Measurements from ENCODE around the gene SLC38A8.

Gene SLC38A8

DNA sequence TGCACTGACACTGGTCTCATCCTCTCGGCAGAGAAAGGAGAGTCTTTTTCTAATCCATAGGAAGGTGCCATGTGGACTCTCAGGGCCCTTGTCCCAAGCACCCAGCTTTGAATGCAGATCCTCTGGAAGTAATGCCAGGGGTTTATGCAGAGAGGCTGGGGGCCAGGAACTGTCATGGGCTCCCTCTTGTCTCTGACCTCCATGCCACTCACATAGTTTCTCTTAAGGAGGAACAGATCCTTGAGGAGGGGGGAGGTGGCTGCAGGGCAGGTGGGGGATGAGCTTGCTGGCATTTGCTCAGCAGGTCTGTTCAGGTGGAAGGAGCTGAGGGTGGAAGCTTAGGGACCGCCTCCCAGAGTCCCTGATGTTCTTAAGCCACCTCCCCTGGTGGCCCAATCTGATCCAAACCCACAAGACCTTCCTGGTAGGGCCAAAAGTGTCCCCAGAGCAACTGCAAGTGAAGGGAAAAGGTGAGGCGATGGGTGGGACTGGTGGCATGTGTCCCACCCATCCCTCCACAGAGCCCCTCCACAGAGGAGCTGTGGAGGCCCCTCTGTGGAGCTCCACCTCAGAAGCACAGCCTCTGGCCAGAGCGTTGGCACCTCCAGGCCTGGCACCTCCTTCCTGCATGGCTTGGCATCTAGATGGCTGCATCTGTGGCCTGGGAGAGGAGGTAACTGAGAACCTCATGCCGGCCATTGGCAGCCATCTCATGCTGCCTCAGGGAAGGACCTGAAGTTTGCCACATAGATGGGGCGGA lies 65.4 kb downstream of the SLC38A8 start:
- DNase-seq (ENCODE audit: extremely low spot score), result no peak
- POLR2A ChIA-PET, result no interaction called here
- TF ChIP-seq, protein P1, sequence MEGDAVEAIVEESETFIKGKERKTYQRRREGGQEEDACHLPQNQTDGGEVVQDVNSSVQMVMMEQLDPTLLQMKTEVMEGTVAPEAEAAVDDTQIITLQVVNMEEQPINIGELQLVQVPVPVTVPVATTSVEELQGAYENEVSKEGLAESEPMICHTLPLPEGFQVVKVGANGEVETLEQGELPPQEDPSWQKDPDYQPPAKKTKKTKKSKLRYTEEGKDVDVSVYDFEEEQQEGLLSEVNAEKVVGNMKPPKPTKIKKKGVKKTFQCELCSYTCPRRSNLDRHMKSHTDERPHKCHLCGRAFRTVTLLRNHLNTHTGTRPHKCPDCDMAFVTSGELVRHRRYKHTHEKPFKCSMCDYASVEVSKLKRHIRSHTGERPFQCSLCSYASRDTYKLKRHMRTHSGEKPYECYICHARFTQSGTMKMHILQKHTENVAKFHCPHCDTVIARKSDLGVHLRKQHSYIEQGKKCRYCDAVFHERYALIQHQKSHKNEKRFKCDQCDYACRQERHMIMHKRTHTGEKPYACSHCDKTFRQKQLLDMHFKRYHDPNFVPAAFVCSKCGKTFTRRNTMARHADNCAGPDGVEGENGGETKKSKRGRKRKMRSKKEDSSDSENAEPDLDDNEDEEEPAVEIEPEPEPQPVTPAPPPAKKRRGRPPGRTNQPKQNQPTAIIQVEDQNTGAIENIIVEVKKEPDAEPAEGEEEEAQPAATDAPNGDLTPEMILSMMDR (IDR thresholded peaks at IDR 0.05; ENCODE audit: control extremely low read depth, extremely low read depth, low read depth, missing control alignments), result no peak
- CTCF ChIA-PET, result interaction anchor here (1.0 to 1.6 kb wide), 4 partner anchors 21 to 89 kb away, joined by 3 to 4 read pairs (median 4); no protein-coding TSS in a partner anchor

DNA sequence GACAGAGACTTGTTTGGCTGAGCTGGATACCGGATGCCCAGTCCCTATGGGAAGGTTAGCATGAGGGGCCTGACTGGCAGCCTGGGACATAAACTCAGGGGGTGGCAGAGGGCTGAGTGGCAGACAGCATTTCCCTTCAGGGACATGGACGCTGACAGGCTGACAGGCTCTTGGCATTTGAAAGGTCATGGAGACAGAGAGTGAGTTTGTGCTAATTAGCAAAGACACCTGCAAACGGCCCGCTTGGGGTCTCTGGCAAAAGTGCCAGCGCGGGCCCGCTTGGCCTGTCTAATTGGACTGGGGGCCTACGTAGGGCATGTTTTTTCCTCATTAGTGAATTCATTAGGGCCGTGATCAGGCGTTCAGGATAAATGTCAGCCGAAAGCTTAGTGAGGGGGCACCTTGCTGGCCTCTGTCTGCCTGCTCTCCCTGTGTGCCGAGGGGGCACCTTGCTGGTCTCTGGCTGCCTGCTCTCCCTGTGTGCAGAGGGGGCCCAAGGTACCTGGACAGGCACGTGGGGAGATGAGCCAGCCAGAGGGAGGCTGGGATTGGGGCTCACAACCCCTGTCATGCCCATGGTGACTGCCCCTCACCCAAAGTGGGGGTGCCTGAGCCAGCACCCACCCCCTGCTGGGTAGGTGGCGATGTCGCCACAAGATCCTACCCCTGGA lies 66.9 kb downstream of the SLC38A8 start:
- POLR2A ChIA-PET, result no interaction called here
- TF ChIP-seq, protein P1 (IDR thresholded peaks at IDR 0.05; ENCODE audit: control extremely low read depth, extremely low read depth, low read depth, missing control alignments), result no peak
- DNase-seq (ENCODE audit: extremely low spot score), result no peak
- CTCF ChIA-PET, result interaction anchor here (1.2 kb wide), 1 partner anchor 19 kb away, joined by 4 read pairs; no protein-coding TSS in a partner anchor

DNA sequence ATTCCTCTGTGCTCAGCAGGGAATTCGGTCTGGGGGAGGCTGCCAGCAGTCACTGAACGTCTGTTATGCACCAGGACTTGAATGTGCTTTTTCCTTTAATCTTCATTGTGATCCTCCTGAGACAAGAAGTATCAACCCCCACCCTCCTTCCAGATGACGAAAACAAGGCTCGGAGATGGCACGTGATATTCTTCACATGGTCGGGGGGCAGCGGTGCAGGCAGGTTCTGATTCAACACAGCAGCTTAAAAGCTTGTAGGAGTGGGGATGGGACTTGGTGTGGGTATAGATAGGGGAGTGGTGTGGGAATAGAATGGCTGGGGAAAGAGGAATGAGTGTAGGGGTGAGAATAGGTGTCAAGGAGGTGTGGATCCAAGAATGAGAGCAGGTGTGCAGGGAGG lies 68.1 kb downstream of the SLC38A8 start:
- CTCF ChIA-PET, result no interaction called here
- TF ChIP-seq, protein P1 (IDR thresholded peaks at IDR 0.05; ENCODE audit: control extremely low read depth, extremely low read depth, low read depth, missing control alignments), result no peak
- DNase-seq (ENCODE audit: extremely low spot score), result no peak
- POLR2A ChIA-PET, result no interaction called here

DNA sequence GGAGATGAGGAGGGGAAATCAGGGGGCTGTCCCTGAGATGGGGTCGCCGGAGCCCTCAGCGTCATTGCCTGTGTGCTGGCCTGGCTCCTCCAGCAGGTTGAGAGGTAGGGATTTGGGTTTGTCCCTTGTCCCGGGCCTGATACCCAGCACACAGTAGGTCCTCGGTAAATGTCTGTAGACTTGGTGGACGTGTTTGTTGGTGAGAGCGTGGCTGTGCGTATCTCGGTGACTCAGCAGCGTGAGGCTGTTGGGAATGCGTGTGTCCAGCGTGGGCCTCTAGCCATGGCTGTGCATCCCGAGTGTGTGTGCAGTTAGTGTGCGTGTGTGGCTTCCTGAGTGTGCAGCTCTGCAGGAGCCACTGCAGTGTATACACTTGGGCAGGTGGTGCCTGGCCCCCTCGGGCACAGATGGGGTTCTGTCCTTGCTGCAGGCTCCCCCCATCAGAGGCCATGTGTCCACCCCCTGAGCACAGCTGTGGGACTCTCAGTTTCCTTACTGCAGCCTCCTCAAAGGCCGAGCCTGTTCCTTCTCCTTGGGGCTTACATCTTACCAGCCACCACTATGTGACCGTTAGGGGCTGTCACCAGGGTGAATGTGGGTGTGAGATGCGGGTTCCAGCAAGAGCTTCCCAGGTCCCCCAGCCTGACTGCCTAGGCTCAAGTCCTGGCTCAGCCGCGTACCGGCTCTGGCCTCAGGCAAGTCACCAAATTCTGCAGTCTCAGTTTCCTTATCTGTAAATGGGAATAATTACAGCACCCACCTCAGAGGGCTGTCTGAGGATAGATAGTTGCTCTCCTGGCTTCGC lies 68.8 kb downstream of the SLC38A8 start:
- TF ChIP-seq, protein P1 (IDR thresholded peaks at IDR 0.05; ENCODE audit: control extremely low read depth, extremely low read depth, low read depth, missing control alignments), result no peak
- POLR2A ChIA-PET, result no interaction called here
- CTCF ChIA-PET, result no interaction called here
- no peak for DNase-seq (ENCODE audit: extremely low spot score)

DNA sequence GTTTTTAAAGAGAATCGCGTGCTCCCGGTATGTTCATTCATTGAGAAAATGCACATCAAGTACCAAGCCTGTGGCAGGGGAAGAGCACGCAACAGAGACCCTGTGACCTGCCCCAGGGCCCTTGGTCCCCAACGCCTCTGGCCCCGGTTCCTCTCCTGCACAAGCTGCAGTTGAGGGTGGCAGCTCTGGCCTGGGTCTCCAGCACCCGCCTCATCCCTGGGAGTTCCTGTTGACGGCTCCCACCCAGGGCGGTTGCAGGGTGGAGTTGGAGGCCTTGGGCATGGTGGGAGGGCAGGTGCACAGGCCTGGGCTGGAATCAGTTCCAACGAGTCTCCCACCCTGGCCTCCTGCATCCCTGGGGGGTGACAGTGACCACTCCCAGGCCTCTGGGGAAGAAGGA lies 69.5 kb downstream of the SLC38A8 start:
- TF ChIP-seq, protein P1 (IDR thresholded peaks at IDR 0.05; ENCODE audit: control extremely low read depth, extremely low read depth, low read depth, missing control alignments), result no peak
- no peak for DNase-seq (ENCODE audit: extremely low spot score)
- POLR2A ChIA-PET, result no interaction called here
- CTCF ChIA-PET, result no interaction called here

DNA sequence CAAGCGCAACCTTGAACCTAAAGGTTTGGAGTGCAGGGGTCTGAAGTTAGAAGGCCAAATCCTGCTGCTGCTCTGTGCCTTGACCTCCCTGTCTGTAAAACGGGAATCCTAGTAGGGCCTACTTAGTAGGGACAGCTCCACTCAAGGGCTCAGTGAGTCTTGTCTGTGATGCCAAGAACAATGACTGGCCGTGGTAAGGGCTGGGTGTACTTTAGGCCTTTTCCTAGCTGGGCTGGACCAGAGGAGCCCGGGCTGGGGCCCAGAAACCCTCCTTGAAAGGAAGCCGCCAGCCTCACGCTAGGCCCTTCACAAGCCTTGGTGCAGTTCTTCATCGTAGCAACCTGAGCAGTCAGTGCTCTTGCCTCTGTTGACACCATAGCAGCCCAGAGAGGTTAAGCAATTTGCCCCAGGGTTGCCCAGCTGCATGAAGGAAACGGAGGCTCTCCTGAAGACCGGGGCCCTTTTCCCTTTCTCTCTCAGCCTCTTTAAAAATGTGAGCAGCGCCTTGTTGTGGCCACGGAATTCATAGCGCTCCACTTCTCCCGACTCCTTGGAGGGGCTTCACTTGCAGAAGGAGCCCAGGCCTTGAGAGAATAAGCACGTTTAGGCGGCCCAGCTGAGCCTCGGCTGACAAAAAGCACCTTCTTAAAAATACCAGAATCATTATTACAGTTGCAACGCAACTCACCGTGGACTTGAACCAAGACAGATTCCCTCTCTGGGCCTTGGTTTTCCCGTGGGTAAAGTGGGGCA lies 70.2 kb downstream of the SLC38A8 start:
- TF ChIP-seq, protein P1 (IDR thresholded peaks at IDR 0.05; ENCODE audit: control extremely low read depth, extremely low read depth, low read depth, missing control alignments), result no peak
- DNase-seq (ENCODE audit: extremely low spot score), result no peak
- POLR2A ChIA-PET, result no interaction called here
- CTCF ChIA-PET, result interaction anchor here (1.7 to 2.1 kb wide), 2 partner anchors 15 to 16 kb away, joined by 4 to 8 read pairs; no protein-coding TSS in a partner anchor
